Activated naive CD8-positive, alpha-beta T cell (primary cell): ENCODE measurements around the gene FBXO22.
"Not testable (repeated sequence)": the region's sequence is repeated elsewhere in the genome, so short reads cannot be mapped to it uniquely, and the experiment has no call there.

Experiments used
- H3K27ac Mint-ChIP-seq: one replicate; pipeline ENCODE4 v1.8.0; 2021; ENCODE audit warnings: mixed read lengths
- H3K27me3 Mint-ChIP-seq: one replicate; pipeline ENCODE4 v1.8.0; 2021; ENCODE audit warnings: mixed read lengths
- H3K36me3 Mint-ChIP-seq: one replicate; pipeline ENCODE4 v1.8.0; 2021; ENCODE audit warnings: mixed read lengths
- H3K4me1 Mint-ChIP-seq: one replicate; pipeline ENCODE4 v1.8.0; 2021; ENCODE audit warnings: low read depth, mixed read lengths
- H3K4me3 Mint-ChIP-seq: one replicate; pipeline ENCODE4 v1.8.0; 2021; ENCODE audit warnings: mild to moderate bottlenecking, mixed read lengths
- H3K9me3 Mint-ChIP-seq: one replicate; pipeline ENCODE4 v1.8.0; 2021; ENCODE audit warnings: low read depth, mixed read lengths

FBXO22 gene

GRCh38 chr15:75981149-75981815 is 77.6 kb downstream of the FBXO22 start:
- H3K27ac Mint-ChIP-seq = no peak overlapping the region
- H3K4me1 Mint-ChIP-seq = no peaks in the 10 kb centered on the region
- peaks cover 2% of the 10 kb centered on the region for H3K36me3 Mint-ChIP-seq
- H3K27me3 Mint-ChIP-seq = peaks cover 16% of the 10 kb centered on the region
- no peak overlapping the region for H3K4me3 Mint-ChIP-seq
- no peaks in the 10 kb centered on the region for H3K9me3 Mint-ChIP-seq

- no peak overlapping the region for H3K27ac Mint-ChIP-seq
- no peaks in the 10 kb centered on the region for H3K9me3 Mint-ChIP-seq
Measured at GRCh38 chr15:75982468-75982867, 78.8 kb downstream of the FBXO22 start.

GRCh38 chr15:75984706-75985105 is 81.0 kb downstream of the FBXO22 start:
- not testable (repeated sequence) for H3K36me3 Mint-ChIP-seq, H3K4me1 Mint-ChIP-seq, H3K4me3 Mint-ChIP-seq, H3K27ac Mint-ChIP-seq, H3K9me3 Mint-ChIP-seq, H3K27me3 Mint-ChIP-seq

More at GRCh38 chr15:75982468-75982867, 78.8 kb downstream of the FBXO22 start:
- Mint-ChIP-seq H3K36me3 (peaks cover 2% of the 10 kb centered on the region), H3K27me3 (peaks cover 16% of the 10 kb centered on the region), H3K4me1 (no peaks in the 10 kb centered on the region), H3K4me3 (no peak overlapping the region)

GRCh38 chr15:75985971-75986370 is 82.3 kb downstream of the FBXO22 start:
- no peak overlapping the region for H3K27ac Mint-ChIP-seq
- H3K36me3 Mint-ChIP-seq = no peaks in the 10 kb centered on the region
- no peak overlapping the region for H3K4me3 Mint-ChIP-seq
- H3K27me3 Mint-ChIP-seq = peaks cover 2% of the 10 kb centered on the region
- no peaks in the 10 kb centered on the region for H3K9me3 Mint-ChIP-seq
- no peaks in the 10 kb centered on the region for H3K4me1 Mint-ChIP-seq

- Mint-ChIP-seq H3K4me3 (no peak overlapping the region), H3K27me3 (no peaks in the 10 kb centered on the region), H3K4me1 (no peaks in the 10 kb centered on the region), H3K9me3 (peaks cover 7% of the 10 kb centered on the region), H3K27ac (no peak overlapping the region), H3K36me3 (peaks cover under 1% of the 10 kb centered on the region)
Measured at GRCh38 chr15:75989045-75989444, 85.4 kb downstream of the FBXO22 start.

- Mint-ChIP-seq H3K36me3 (peaks cover 6% of the 10 kb centered on the region), H3K9me3 (peaks cover 7% of the 10 kb centered on the region), H3K4me1 (no peaks in the 10 kb centered on the region), H3K27me3 (peaks cover 2% of the 10 kb centered on the region), H3K4me3 (no peak overlapping the region), H3K27ac (no peak overlapping the region)
Measured at GRCh38 chr15:75989875-75990274, 86.2 kb downstream of the FBXO22 start.
